Neuron (in vitro differentiated cells): ENCODE results near the gene PACSIN1.

ENCODE experiments used
- H2AFZ ChIP-seq: one replicate; pipeline ENCODE4 v1.6.1; 2013; ENCODE audit warnings: low read depth, mild to moderate bottlenecking, inconsistent platforms, low read length, moderate library complexity
- H3K27me3 ChIP-seq: one replicate; pipeline ENCODE4 v1.6.1; 2013; ENCODE audit warnings: low read length; ENCODE audit not compliant: insufficient read depth
- H3K36me3 ChIP-seq: one replicate; pipeline ENCODE4 v1.6.1; 2013; ENCODE audit warnings: low read length; ENCODE audit not compliant: insufficient read depth
- H3K4me1 ChIP-seq: one replicate; pipeline ENCODE4 v1.6.1; 2013; ENCODE audit warnings: low read length; ENCODE audit not compliant: insufficient read depth
- H3K4me3 ChIP-seq: 2 replicates; pipeline ENCODE4 v1.5.1; 2013; ENCODE audit warnings: mild to moderate bottlenecking, low read length, moderate library complexity
- H3K9me3 ChIP-seq: one replicate; pipeline ENCODE4 v1.6.1; 2013; ENCODE audit warnings: low read length

Gene PACSIN1

GRCh38 chr6:34568341-34569201, 102.7 kb downstream of the PACSIN1 start:
- Histone ChIP-seq H3K27me3 (no peaks in the 10 kb centered on the region), H3K9me3 (no peaks in the 10 kb centered on the region), H2AFZ (no peak overlapping the region), H3K4me1 (no peaks in the 10 kb centered on the region), H3K36me3 (no peaks in the 10 kb centered on the region), H3K4me3 (no peak overlapping the region)

GRCh38 chr6:34569361-34569973, 103.6 kb downstream of the PACSIN1 start:
- Histone ChIP-seq H3K4me1 (no peaks in the 10 kb centered on the region), H3K4me3 (no peak overlapping the region), H2AFZ (no peak overlapping the region), H3K27me3 (no peaks in the 10 kb centered on the region), H3K36me3 (no peaks in the 10 kb centered on the region), H3K9me3 (no peaks in the 10 kb centered on the region)

GRCh38 chr6:34570066-34570833, 104.4 kb downstream of the PACSIN1 start:
- H3K27me3 ChIP-seq = no peaks in the 10 kb centered on the region
- no peaks in the 10 kb centered on the region for H3K4me1 ChIP-seq
- no peaks in the 10 kb centered on the region for H3K36me3 ChIP-seq
- H3K9me3 ChIP-seq = no peaks in the 10 kb centered on the region
- no peak overlapping the region for H3K4me3 ChIP-seq
- H2AFZ ChIP-seq = no peak overlapping the region

GRCh38 chr6:34571388-34571787, 105.5 kb downstream of the PACSIN1 start:
- no peaks in the 10 kb centered on the region for H3K4me1 ChIP-seq
- no peak overlapping the region for H3K4me3 ChIP-seq
- no peaks in the 10 kb centered on the region for H3K9me3 ChIP-seq
- no peaks in the 10 kb centered on the region for H3K36me3 ChIP-seq
- no peaks in the 10 kb centered on the region for H3K27me3 ChIP-seq
- H2AFZ ChIP-seq = no peak overlapping the region

GRCh38 chr6:34572021-34572420, 106.1 kb downstream of the PACSIN1 start:
- H2AFZ ChIP-seq = no peak overlapping the region
- no peaks in the 10 kb centered on the region for H3K4me1 ChIP-seq
- H3K36me3 ChIP-seq = no peaks in the 10 kb centered on the region
- H3K4me3 ChIP-seq = no peak overlapping the region
- no peaks in the 10 kb centered on the region for H3K9me3 ChIP-seq
- no peaks in the 10 kb centered on the region for H3K27me3 ChIP-seq

GRCh38 chr6:34572585-34572984, 106.7 kb downstream of the PACSIN1 start:
- no peaks in the 10 kb centered on the region for H3K9me3 ChIP-seq
- H3K4me3 ChIP-seq = no peak overlapping the region

GRCh38 chr6:34573567-34574183, 107.8 kb downstream of the PACSIN1 start:
- no peaks in the 10 kb centered on the region for H3K9me3 ChIP-seq
- H3K4me1 ChIP-seq = no peaks in the 10 kb centered on the region
- H3K4me3 ChIP-seq = no peak overlapping the region
- no peak overlapping the region for H2AFZ ChIP-seq
- no peaks in the 10 kb centered on the region for H3K36me3 ChIP-seq
- no peaks in the 10 kb centered on the region for H3K27me3 ChIP-seq

More at GRCh38 chr6:34572585-34572984, 106.7 kb downstream of the PACSIN1 start:
- Histone ChIP-seq H3K27me3 (no peaks in the 10 kb centered on the region), H3K4me1 (no peaks in the 10 kb centered on the region), H2AFZ (no peak overlapping the region), H3K36me3 (no peaks in the 10 kb centered on the region)

GRCh38 chr6:34574647-34575293, 108.9 kb downstream of the PACSIN1 start:
- no peaks in the 10 kb centered on the region for H3K9me3 ChIP-seq
- H3K27me3 ChIP-seq = no peaks in the 10 kb centered on the region
- no peaks in the 10 kb centered on the region for H3K4me1 ChIP-seq
- H3K4me3 ChIP-seq = no peak overlapping the region
- H2AFZ ChIP-seq = no peak overlapping the region
- no peaks in the 10 kb centered on the region for H3K36me3 ChIP-seq

GRCh38 chr6:34575326-34575725, 109.5 kb downstream of the PACSIN1 start:
- no peak overlapping the region for H2AFZ ChIP-seq

GRCh38 chr6:34576286-34576955, 110.5 kb downstream of the PACSIN1 start:
- H2AFZ ChIP-seq = no peak overlapping the region
- no peaks in the 10 kb centered on the region for H3K9me3 ChIP-seq
- no peak overlapping the region for H3K4me3 ChIP-seq
- H3K27me3 ChIP-seq = no peaks in the 10 kb centered on the region
- H3K36me3 ChIP-seq = no peaks in the 10 kb centered on the region
- peaks cover 6% of the 10 kb centered on the region for H3K4me1 ChIP-seq

More at GRCh38 chr6:34575326-34575725, 109.5 kb downstream of the PACSIN1 start:
- Histone ChIP-seq H3K4me1 (no peaks in the 10 kb centered on the region), H3K27me3 (no peaks in the 10 kb centered on the region), H3K9me3 (no peaks in the 10 kb centered on the region), H3K4me3 (no peak overlapping the region), H3K36me3 (no peaks in the 10 kb centered on the region)

GRCh38 chr6:34578445-34579262, 112.8 kb downstream of the PACSIN1 start:
- Histone ChIP-seq H3K4me1 (peaks cover 7% of the 10 kb centered on the region), H3K36me3 (no peaks in the 10 kb centered on the region), H2AFZ (no peak overlapping the region)

More at GRCh38 chr6:34578445-34579262, 112.8 kb downstream of the PACSIN1 start:
- no peaks in the 10 kb centered on the region for H3K9me3 ChIP-seq
- no peaks in the 10 kb centered on the region for H3K27me3 ChIP-seq
- no peak overlapping the region for H3K4me3 ChIP-seq
